Lung (tissue), 12 donors: ENCODE measurements around the gene NCOR1. TPM values are rescaled to one million over a fixed set of nuclear protein-coding genes. Genes with fewer than 3 reads are reported as not detected.
"Not testable (repeated sequence)": the region's sequence is repeated elsewhere in the genome, so short reads cannot be mapped to it uniquely, and the experiment has no call there.

ENCODE experiments used
- ATAC-seq: fragments of 200-7000 bp; cut with Tn5 transposase; one replicate; pipeline ENCODE4 v1.9.1; 2020; ENCODE audit warnings: moderate number of reproducible peaks; ENCODE audit not compliant: insufficient read depth, low FRiP score
- DNase-seq, 3 donors: peaks; one replicate each; pipeline ENCODE4 v3.0.0-alpha.2; 2013 to 2017
- H3K27ac ChIP-seq, 2 donors: one replicate each; pipeline ENCODE4 v1.5.1; 2013; ENCODE audit warnings: mild to moderate bottlenecking in 2 of 2, moderate library complexity in 2 of 2, control low read depth in 1 of 2, inconsistent platforms in 1 of 2, low read depth in 1 of 2, low read length in 1 of 2
- H3K27me3 ChIP-seq, 3 donors: one replicate each; pipeline ENCODE4 v1.5.1; 2013; ENCODE audit warnings: low read length in 2 of 3; ENCODE audit not compliant: control insufficient read depth in 3 of 3, insufficient read depth in 3 of 3
- H3K36me3 ChIP-seq, 4 donors: one replicate each; pipeline ENCODE4 v1.5.1; 2013; ENCODE audit warnings: low read length in 4 of 4, mild to moderate bottlenecking in 1 of 4, moderate library complexity in 1 of 4; ENCODE audit not compliant: control insufficient read depth in 4 of 4, insufficient read depth in 4 of 4
- H3K4me1 ChIP-seq, 5 donors: one replicate each; pipeline ENCODE4 v1.5.1; 2013; ENCODE audit warnings: low read length in 5 of 5, mild to moderate bottlenecking in 2 of 5, moderate library complexity in 1 of 5; ENCODE audit not compliant: control insufficient read depth in 5 of 5, insufficient read depth in 5 of 5
- H3K4me3 ChIP-seq: one replicate; pipeline ENCODE4 v1.5.1; 2013; ENCODE audit warnings: mild to moderate bottlenecking, control low read depth, moderate library complexity
- H3K9ac ChIP-seq, 2 donors: one replicate each; pipeline ENCODE4 v1.5.1; 2013; ENCODE audit warnings: low read length in 2 of 2, control low read depth in 1 of 2; ENCODE audit not compliant: insufficient read depth in 1 of 2
- H3K9me3 ChIP-seq, 4 donors: one replicate each; pipeline ENCODE4 v1.5.1; 2013; ENCODE audit warnings: low read length in 3 of 4, mild to moderate bottlenecking in 1 of 4, moderate library complexity in 1 of 4; ENCODE audit not compliant: control insufficient read depth in 4 of 4, insufficient read depth in 3 of 4
- CTCF ChIP-seq: IDR thresholded peaks from 2 replicates; pipeline ENCODE4 v1.5.1; 2012; ENCODE audit warnings: mild to moderate bottlenecking; ENCODE audit errors: control extremely low read depth, extremely low read depth
- WGBS, 2 donors: extraction: QIAGEN DNeasy Blood & Tissue Kit; methylation state at CpG; one replicate each; pipeline ENCODE4 v1.1.7; 2013; 5-methylcytosine and 5-hydroxymethylcytosine counted together
- polyA plus RNA-seq, 2 donors: library from polyadenylated mRNA; stranded (reverse); fragments of 200-250 nt; gene quantifications; one replicate each; pipeline ENCODE4 v1.2.1, GENCODE V29; 2013
- total RNA-seq, 2 donors: library from RNA; depleted of rRNA in 1 of 2; stranded (reverse); fragments of >200 nt in 1 of 2; gene quantifications; one replicate each; pipeline ENCODE4 v1.2.1, GENCODE V29; 2014 to 2021
- donor health status: control.
- donor health status: control.
- donor health status: Bipolar disorder and iron deficiency.
- donor health status: healthy.
- donor health status: DM: yes; HTN: yes; CAD: no.

The NCOR1 gene
- total and polyA plus RNA-seq, 4 donors, result 31.9 to 201 (median 80.3) TPM

DNA sequence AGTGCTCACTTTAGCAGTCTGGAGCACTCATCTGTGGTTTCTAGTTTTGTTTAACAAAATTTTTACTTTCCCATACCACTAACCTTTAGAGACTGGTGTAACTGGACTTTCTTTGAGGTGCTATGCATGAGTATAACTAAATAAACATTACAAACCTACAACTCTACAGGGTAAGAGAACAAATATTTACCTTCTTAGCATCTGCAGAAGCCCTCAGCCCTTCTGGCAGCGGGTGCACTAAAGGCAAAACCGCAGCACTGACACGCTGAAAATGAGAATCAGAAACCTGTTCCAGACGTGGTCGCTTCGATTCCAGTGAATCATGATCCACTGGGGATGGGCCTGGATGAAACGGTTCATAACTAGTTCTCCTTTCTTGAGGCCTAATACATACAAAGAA lies 43.7 kb downstream of the NCOR1 start:
- Histone ChIP-seq H3K9me3 (no peaks in the 10 kb centered on the region), H3K4me1 (peaks cover 0 to 5% (median 0%) of the 10 kb centered on the region in 5 donors), H3K27me3 (no peaks in the 10 kb centered on the region), H3K27ac (no peak overlapping the region), H3K9ac (no peak overlapping the region), H3K36me3 (peaks cover 0 to 8% (median 2%) of the 10 kb centered on the region in 4 donors), H3K4me3 (no peak overlapping the region)
- DNase-seq (peak; percentile 15 to 41 (median 25)), ATAC-seq (peak; percentile 53)
- WGBS, 2 donors, result 71 to 87% methylated on average over 7 of the region's 7 CpGs
- TF ChIP-seq CTCF, result no peak

- H3K9ac ChIP-seq, H3K4me3 ChIP-seq, H3K4me1 ChIP-seq, H3K27me3 ChIP-seq, H3K27ac ChIP-seq, ATAC-seq, H3K36me3 ChIP-seq, H3K9me3 ChIP-seq, DNase-seq: not testable (repeated sequence)
- 94 to 96% methylated on average over 4 of the region's 4 CpGs for WGBS, 2 donors
These were observed 48.6 kb downstream of the NCOR1 start for GRCh38 chr17:16166766-16167165.

GRCh38 chr17:16158714-16159113 lies 56.6 kb downstream of the NCOR1 start:
- H3K36me3 ChIP-seq, result peaks cover 9 to 21% (median 11%) of the 10 kb centered on the region in 4 donors
- no peak for TF ChIP-seq CTCF
- H3K27ac ChIP-seq, result no peak overlapping the region
- DNase-seq (no peak), ATAC-seq (no peak)
- H3K27me3 ChIP-seq, result no peaks in the 10 kb centered on the region
- H3K9me3 ChIP-seq, result no peaks in the 10 kb centered on the region
- no peak overlapping the region for H3K9ac ChIP-seq
- WGBS, 2 donors, result 88 to 97% methylated on average over 3 of the region's 3 CpGs
- H3K4me1 ChIP-seq, result peaks cover 0 to 2% (median 0%) of the 10 kb centered on the region in 5 donors
- H3K4me3 ChIP-seq, result no peak overlapping the region

DNA sequence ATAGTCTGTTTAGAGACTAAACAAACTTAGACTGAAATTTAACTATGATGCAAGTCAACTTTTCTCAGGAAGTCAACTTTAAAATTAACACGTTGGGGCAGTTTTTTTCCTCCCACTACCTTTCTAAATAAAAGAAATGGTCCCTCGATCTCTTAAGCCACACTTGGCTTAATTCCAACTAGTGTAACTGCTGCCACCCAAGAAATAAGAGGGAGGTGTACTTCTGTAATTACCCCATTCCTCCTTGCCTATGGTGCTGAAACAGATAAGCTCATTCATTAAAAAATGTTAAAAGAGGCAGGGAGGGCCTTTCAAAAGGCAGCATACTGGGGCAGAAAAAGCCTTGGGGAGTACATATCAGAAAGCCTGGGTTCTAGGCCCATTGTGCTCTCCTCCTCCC lies 59.8 kb downstream of the NCOR1 start:
- Histone ChIP-seq H3K27me3 (no peaks in the 10 kb centered on the region), H3K9me3 (no peaks in the 10 kb centered on the region), H3K27ac (no peak overlapping the region), H3K9ac (no peak overlapping the region), H3K36me3 (peaks cover 10 to 30% (median 14%) of the 10 kb centered on the region in 4 donors), H3K4me3 (no peak overlapping the region), H3K4me1 (peaks cover 0 to 2% (median 0%) of the 10 kb centered on the region in 5 donors)
- WGBS, 2 donors, result 13 to 21% methylated on average over 2 of the region's 2 CpGs
- no peak for TF ChIP-seq CTCF
- peak in 1 of 3 donors; percentile 13 for DNase-seq
- ATAC-seq, result no peak

GRCh38 chr17:16152326-16152725 lies 63.0 kb downstream of the NCOR1 start:
- peaks cover 7 to 39% (median 18%) of the 10 kb centered on the region in 4 donors for H3K36me3 ChIP-seq
- H3K4me1 ChIP-seq, DNase-seq: not testable (repeated sequence)

More at GRCh38 chr17:16152326-16152725, 63.0 kb downstream of the NCOR1 start:
- H3K27me3 ChIP-seq, H3K9me3 ChIP-seq, H3K4me3 ChIP-seq, ATAC-seq, H3K27ac ChIP-seq, H3K9ac ChIP-seq: not testable (repeated sequence)
- 82 to 90% methylated on average over 6 of the region's 6 CpGs for WGBS, 2 donors
